Psoas muscle (tissue), 8 donors: ENCODE results near the gene PRRT1B. TPM values are rescaled to one million over a fixed set of nuclear protein-coding genes. Genes with fewer than 3 reads are reported as not detected.

Experiments
- ATAC-seq, 4 donors: fragments of 200-7000 bp; cut with Tn5 transposase; one replicate each; pipeline ENCODE4 v1.9.1; 2020; ENCODE audit warnings: moderate library complexity in 3 of 4, mild to moderate bottlenecking in 2 of 4
- DNase-seq, 2 donors: peaks; one replicate each; pipeline ENCODE4 v3.0.0-alpha.2; 2020
- H3K27ac ChIP-seq: fragments of 200-600 bp; one replicate; pipeline ENCODE4 v1.8.0; 2022
- H3K27me3 ChIP-seq, 3 donors: fragments of 200-600 bp in 1 of 3; one replicate each; pipeline versions ENCODE4 v1.6.1 to v1.8.0; 2013 to 2022; ENCODE audit warnings: low read length in 2 of 3, mild to moderate bottlenecking in 2 of 3, moderate library complexity in 1 of 3; ENCODE audit not compliant: insufficient read depth in 3 of 3
- H3K36me3 ChIP-seq, 2 donors: fragments of 200-600 bp in 1 of 2; one replicate each; pipeline versions ENCODE4 v1.6.1 to v1.8.0; 2013 to 2022; ENCODE audit warnings: low read depth in 1 of 2, mild to moderate bottlenecking in 1 of 2, moderate library complexity in 1 of 2; ENCODE audit not compliant: insufficient read depth in 1 of 2
- H3K4me1 ChIP-seq: fragments of 200-600 bp; one replicate; pipeline ENCODE4 v1.8.0; 2022
- H3K4me3 ChIP-seq: fragments of 200-600 bp; one replicate; pipeline ENCODE4 v1.8.0; 2022; ENCODE audit warnings: mild to moderate bottlenecking
- H3K9me3 ChIP-seq: fragments of 200-600 bp; one replicate; pipeline ENCODE4 v1.8.0; 2022
- CTCF ChIP-seq: fragments of 200-600 bp; IDR thresholded peaks from one replicate; pipeline ENCODE4 v1.8.0; 2022; ENCODE audit warnings: antibody characterized with exemption
- WGBS, 3 donors: extraction: QIAGEN DNeasy Blood & Tissue Kit; methylation state at CpG; one replicate each; pipeline versions ENCODE4 v1.1.6 to v1.1.7; 2013; 5-methylcytosine and 5-hydroxymethylcytosine counted together
- intact Hi-C, 2 donors: fragments of 100-400 bp; cut with DNase I; formaldehyde crosslinking; loops; one replicate each; pipeline versions ENCODE4 v1.11.0 to v1.14.2; 2022
- polyA plus RNA-seq, 3 donors: library from polyadenylated mRNA; stranded (reverse); fragments of 200-250 nt; gene quantifications; one replicate each; pipeline ENCODE4 v1.2.3, GENCODE V29; 2013
- total RNA-seq, 4 donors: library from RNA; stranded (reverse); fragmentation: NEBNext Ultra II Directional in 2 of 4; extraction: Animal tissue kit (Norgen Biotek cat#: 25700) in 2 of 4; gene quantifications; one replicate each; pipeline versions ENCODE4 v1.2.1 to v1.2.4, GENCODE V29; 2021 to 2023
- donor health status: healthy with polysubstance abuse.
- donor health status: DM: no; HTN: no; CAD: no; lungs with moderate emphysema.
- donor health status: Bipolar disorder and iron deficiency.
- donor health status: healthy.
- donor health status: DM: yes; HTN: yes; CAD: no.
- donor health status: DM: no; HTN: no; CAD: no.
- donor health status: DM: no; HTN: no; CAD: no.
- donor health status: DM: yes; HTN: yes; CAD: no.

The PRRT1B gene
- total and polyA plus RNA-seq, 7 donors = not detected

GRCh38 chr9:131601683-131602181 is 56.4 kb downstream of the PRRT1B start:
- ATAC-seq = no peak
- no peak overlapping the region for H3K4me3 ChIP-seq
- intact Hi-C loops = no loop called here
- 95% methylated on average over 14 of the region's 14 CpGs for WGBS, 3 donors
- TF ChIP-seq CTCF = no peak
- no peaks in the 10 kb centered on the region for H3K4me1 ChIP-seq
- H3K27ac ChIP-seq = no peak overlapping the region
- H3K27me3 ChIP-seq = no peaks in the 10 kb centered on the region
- H3K36me3 ChIP-seq = peaks cover 11 to 99% of the 10 kb centered on the region in 2 donors
- H3K9me3 ChIP-seq = no peaks in the 10 kb centered on the region
- no peak for DNase-seq

- no peak overlapping the region for H3K4me3 ChIP-seq
- no peak for TF ChIP-seq CTCF
- no peak overlapping the region for H3K27ac ChIP-seq
- intact Hi-C loops = no loop called here
- ATAC-seq (no peak), DNase-seq (no peak)
- no peaks in the 10 kb centered on the region for H3K27me3 ChIP-seq
- 89 to 94% (median 92%) methylated on average over 9 of the region's 9 CpGs for WGBS, 3 donors
- peaks cover 11% of the 10 kb centered on the region for H3K4me1 ChIP-seq
- H3K36me3 ChIP-seq = peaks cover 5 to 90% of the 10 kb centered on the region in 2 donors
- no peaks in the 10 kb centered on the region for H3K9me3 ChIP-seq
Measured at GRCh38 chr9:131603199-131603598, 57.9 kb downstream of the PRRT1B start.

- intact Hi-C loops = no loop called here
- Histone ChIP-seq H3K36me3 (peaks cover 5 to 83% of the 10 kb centered on the region in 2 donors), H3K27ac (no peak overlapping the region), H3K9me3 (no peaks in the 10 kb centered on the region), H3K4me1 (peaks cover 18% of the 10 kb centered on the region), H3K4me3 (no peak overlapping the region), H3K27me3 (no peaks in the 10 kb centered on the region)
- DNase-seq = no peak
- ATAC-seq = no peak
- no peak for TF ChIP-seq CTCF
- 85 to 88% (median 86%) methylated on average over 16 of the region's 16 CpGs for WGBS, 3 donors
Measured at GRCh38 chr9:131603711-131604439, 58.6 kb downstream of the PRRT1B start.

GRCh38 chr9:131605770-131606590 is 60.7 kb downstream of the PRRT1B start:
- Histone ChIP-seq H3K9me3 (no peaks in the 10 kb centered on the region), H3K36me3 (peaks cover 5 to 63% of the 10 kb centered on the region in 2 donors), H3K4me1 (peaks cover 37% of the 10 kb centered on the region), H3K4me3 (no peak overlapping the region), H3K27ac (no peak overlapping the region), H3K27me3 (no peaks in the 10 kb centered on the region)
- 86 to 90% (median 90%) methylated on average over 9 of the region's 9 CpGs for WGBS, 3 donors
- ATAC-seq (no peak), DNase-seq (no peak)
- no peak for TF ChIP-seq CTCF
- intact Hi-C loops = loop anchor here in 1 of 2 donors (5.0 kb wide), 1 partner anchor 46 kb away; no protein-coding TSS in a partner anchor
